ENCODE data around the gene IFT122. TPM values are rescaled to one million over a fixed set of nuclear protein-coding genes. Genes with fewer than 3 reads are reported as not detected.

Gene IFT122
- polyA plus RNA-seq, 1 donor from 2014 or later = 4.5 TPM

GRCh38 chr3:129556358-129556695 lies 116.3 kb downstream of the IFT122 start:
- peaks cover 3% of the 10 kb centered on the region for H3K36me3 Mint-ChIP-seq
- H3K27me3 Mint-ChIP-seq = peaks cover 11% of the 10 kb centered on the region
- H3K27ac Mint-ChIP-seq = no peak overlapping the region
- H3K9me3 Mint-ChIP-seq = no peaks in the 10 kb centered on the region
- peaks cover 0 to 13% (median 5%) of the 10 kb centered on the region in 3 donors for H3K4me1 Mint-ChIP-seq
- H3K4me3 Mint-ChIP-seq = peak overlapping the region in 1 of 4 donors; percentile 63

DNA sequence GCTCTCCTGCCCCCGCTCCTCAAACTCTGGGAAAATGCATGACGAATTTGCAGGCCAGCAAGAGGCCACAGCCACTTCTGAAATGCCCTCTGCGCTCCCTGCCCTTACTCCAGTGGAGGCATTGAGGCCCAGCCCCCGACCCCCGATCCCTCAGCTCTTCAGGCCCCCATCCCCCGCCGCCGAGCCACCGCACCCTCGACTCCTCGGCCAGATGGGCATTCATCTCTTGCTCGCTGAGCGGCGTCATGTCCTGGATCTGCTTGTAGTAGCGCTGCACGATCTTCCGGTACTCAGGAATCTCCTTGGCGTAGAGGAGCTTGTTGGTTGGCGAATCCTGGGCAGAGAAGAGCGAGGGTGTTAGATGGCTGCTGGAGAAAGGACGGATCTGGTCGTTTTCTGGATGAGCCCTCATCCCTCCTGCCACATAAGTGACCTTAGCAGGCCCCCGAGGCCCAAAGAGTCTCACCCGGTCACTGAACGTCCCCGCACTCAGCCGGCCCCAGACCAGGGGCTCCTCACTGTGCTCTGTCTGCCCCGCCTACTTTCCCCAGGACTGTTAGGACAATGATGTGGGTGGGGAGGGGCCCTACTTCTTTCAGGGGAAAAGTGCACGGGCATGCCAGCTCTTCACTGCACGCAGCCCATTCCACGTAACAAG lies 117.0 kb downstream of the IFT122 start:
- H3K4me1 Mint-ChIP-seq = peaks cover 0 to 13% (median 5%) of the 10 kb centered on the region in 3 donors
- peaks cover 11% of the 10 kb centered on the region for H3K27me3 Mint-ChIP-seq
- H3K9me3 Mint-ChIP-seq = no peaks in the 10 kb centered on the region
- no peak overlapping the region for H3K27ac Mint-ChIP-seq
- no peak overlapping the region for H3K4me3 Mint-ChIP-seq
- peaks cover 3% of the 10 kb centered on the region for H3K36me3 Mint-ChIP-seq

DNA sequence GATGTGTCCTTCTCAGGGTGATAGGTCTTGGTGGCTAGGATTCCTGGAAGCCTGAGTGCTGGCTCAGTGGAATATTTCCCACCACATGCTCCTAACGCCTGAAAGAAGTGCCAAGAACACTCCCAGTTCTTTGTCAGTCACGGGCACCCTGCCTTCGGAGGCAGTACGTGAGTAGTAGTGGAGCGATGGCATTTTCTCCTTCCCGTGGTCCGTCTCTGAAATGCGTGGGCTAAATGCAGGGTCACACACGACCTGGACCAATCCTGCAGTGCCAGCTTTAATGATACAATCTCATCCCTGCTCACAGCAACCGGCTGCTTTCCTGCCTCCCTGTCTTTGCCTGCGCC lies 117.5 kb downstream of the IFT122 start:
- H3K4me1 Mint-ChIP-seq = peaks cover 0 to 13% (median 5%) of the 10 kb centered on the region in 3 donors
- H3K9me3 Mint-ChIP-seq = no peaks in the 10 kb centered on the region
- H3K27ac Mint-ChIP-seq = no peak overlapping the region
- H3K36me3 Mint-ChIP-seq = peaks cover 3% of the 10 kb centered on the region
- H3K27me3 Mint-ChIP-seq = peaks cover 11% of the 10 kb centered on the region
- H3K4me3 Mint-ChIP-seq = no peak overlapping the region

- Mint-ChIP-seq H3K4me3 (peak overlapping the region in 1 of 4 donors; percentile 60), H3K4me1 (peaks cover 0 to 13% (median 5%) of the 10 kb centered on the region in 3 donors), H3K36me3 (peaks cover under 1% of the 10 kb centered on the region), H3K27ac (peak overlapping the region in 1 of 3 donors; percentile 36), H3K9me3 (no peaks in the 10 kb centered on the region), H3K27me3 (peaks cover 11% of the 10 kb centered on the region)
These were observed 118.2 kb downstream of the IFT122 start for GRCh38 chr3:129558081-129558771.

- Mint-ChIP-seq H3K9me3 (no peaks in the 10 kb centered on the region), H3K4me1 (peaks cover 0 to 8% (median 5%) of the 10 kb centered on the region in 3 donors), H3K4me3 (peak overlapping the region in 1 of 4 donors; percentile 60), H3K27me3 (peaks cover 11% of the 10 kb centered on the region), H3K27ac (no peak overlapping the region), H3K36me3 (peaks cover 2% of the 10 kb centered on the region)
These were observed 118.9 kb downstream of the IFT122 start for GRCh38 chr3:129558772-129559564.

- H3K4me3 Mint-ChIP-seq = no peak overlapping the region
- peaks cover 0 to 4% (median 2%) of the 10 kb centered on the region in 3 donors for H3K4me1 Mint-ChIP-seq
- no peak overlapping the region for H3K27ac Mint-ChIP-seq
- peaks cover 2% of the 10 kb centered on the region for H3K36me3 Mint-ChIP-seq
- no peaks in the 10 kb centered on the region for H3K9me3 Mint-ChIP-seq
- peaks cover 9% of the 10 kb centered on the region for H3K27me3 Mint-ChIP-seq
These were observed 119.6 kb downstream of the IFT122 start for GRCh38 chr3:129559565-129560079.

- peaks cover 9% of the 10 kb centered on the region for H3K27me3 Mint-ChIP-seq
- no peak overlapping the region for H3K4me3 Mint-ChIP-seq
- H3K36me3 Mint-ChIP-seq = peaks cover 2% of the 10 kb centered on the region
- H3K27ac Mint-ChIP-seq = peak overlapping the region in 1 of 3 donors; percentile 76
- peaks cover 0 to 4% (median 2%) of the 10 kb centered on the region in 3 donors for H3K4me1 Mint-ChIP-seq
- H3K9me3 Mint-ChIP-seq = no peaks in the 10 kb centered on the region
These were observed 120.3 kb downstream of the IFT122 start for GRCh38 chr3:129560269-129560787.

- peak overlapping the region in 1 of 3 donors; percentile 76 for H3K27ac Mint-ChIP-seq
- no peak overlapping the region for H3K4me3 Mint-ChIP-seq
- peaks cover 2% of the 10 kb centered on the region for H3K36me3 Mint-ChIP-seq
- peaks cover 9% of the 10 kb centered on the region for H3K27me3 Mint-ChIP-seq
- H3K4me1 Mint-ChIP-seq = peaks cover 0 to 4% (median 2%) of the 10 kb centered on the region in 3 donors
- H3K9me3 Mint-ChIP-seq = no peaks in the 10 kb centered on the region
These were observed 121.0 kb downstream of the IFT122 start for GRCh38 chr3:129560911-129561594.

DNA sequence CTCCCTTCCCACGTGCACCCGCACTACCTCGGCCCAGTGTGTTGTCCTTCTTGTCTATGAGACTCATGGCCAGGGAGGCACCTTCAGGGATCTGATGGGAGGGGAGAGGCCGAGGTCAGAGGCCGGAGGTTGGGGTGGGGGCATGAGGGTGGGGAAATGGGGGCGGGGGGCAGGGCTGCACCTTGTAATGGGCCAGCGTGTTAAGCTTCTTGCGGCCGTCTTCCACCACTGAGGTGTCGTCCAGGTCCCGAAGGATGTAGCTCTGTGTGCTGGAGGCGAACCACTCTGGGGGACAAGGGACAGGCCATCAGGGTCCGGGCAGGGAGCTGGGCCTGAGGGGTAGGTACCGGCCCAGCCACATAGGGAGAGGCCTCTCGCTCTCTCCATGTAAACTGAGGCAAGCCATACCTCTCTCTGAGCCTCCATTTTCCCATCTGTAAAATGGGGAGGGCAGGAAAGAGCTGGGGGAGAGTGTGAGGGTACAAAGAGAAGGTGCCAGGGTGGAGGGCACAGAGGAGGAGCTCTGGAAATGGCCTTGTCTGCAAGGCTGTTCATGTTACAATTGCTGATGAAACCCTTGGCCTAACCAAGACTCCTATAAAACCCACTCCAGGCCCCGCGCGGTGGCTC lies 121.7 kb downstream of the IFT122 start:
- Mint-ChIP-seq H3K9me3 (no peaks in the 10 kb centered on the region), H3K36me3 (peaks cover 2% of the 10 kb centered on the region), H3K4me1 (peaks cover 0 to 4% (median 2%) of the 10 kb centered on the region in 3 donors), H3K27me3 (peaks cover 9% of the 10 kb centered on the region), H3K27ac (no peak overlapping the region), H3K4me3 (no peak overlapping the region)

GRCh38 chr3:129562803-129563202 lies 122.8 kb downstream of the IFT122 start:
- H3K27ac Mint-ChIP-seq = no peak overlapping the region
- H3K4me3 Mint-ChIP-seq = no peak overlapping the region
- peaks cover 6% of the 10 kb centered on the region for H3K27me3 Mint-ChIP-seq
- H3K4me1 Mint-ChIP-seq = peaks cover 0 to 4% (median 2%) of the 10 kb centered on the region in 3 donors
- peaks cover 2% of the 10 kb centered on the region for H3K36me3 Mint-ChIP-seq
- H3K9me3 Mint-ChIP-seq = no peaks in the 10 kb centered on the region

- Mint-ChIP-seq H3K36me3 (peaks cover 2% of the 10 kb centered on the region), H3K27me3 (peaks cover 1% of the 10 kb centered on the region), H3K4me1 (peaks cover 0 to 4% (median 2%) of the 10 kb centered on the region in 3 donors), H3K4me3 (no peak overlapping the region), H3K9me3 (no peaks in the 10 kb centered on the region), H3K27ac (peak overlapping the region in 1 of 3 donors; percentile 71)
These were observed 123.3 kb downstream of the IFT122 start for GRCh38 chr3:129563332-129563731.

- H3K4me3 Mint-ChIP-seq = no peak overlapping the region
- H3K27ac Mint-ChIP-seq = peak overlapping the region in 1 of 3 donors; percentile 71
- peaks cover 0 to 4% (median 2%) of the 10 kb centered on the region in 3 donors for H3K4me1 Mint-ChIP-seq
- no peaks in the 10 kb centered on the region for H3K9me3 Mint-ChIP-seq
- peaks cover 2% of the 10 kb centered on the region for H3K36me3 Mint-ChIP-seq
- peaks cover 1% of the 10 kb centered on the region for H3K27me3 Mint-ChIP-seq
These were observed 124.0 kb downstream of the IFT122 start for GRCh38 chr3:129563850-129564535.

DNA sequence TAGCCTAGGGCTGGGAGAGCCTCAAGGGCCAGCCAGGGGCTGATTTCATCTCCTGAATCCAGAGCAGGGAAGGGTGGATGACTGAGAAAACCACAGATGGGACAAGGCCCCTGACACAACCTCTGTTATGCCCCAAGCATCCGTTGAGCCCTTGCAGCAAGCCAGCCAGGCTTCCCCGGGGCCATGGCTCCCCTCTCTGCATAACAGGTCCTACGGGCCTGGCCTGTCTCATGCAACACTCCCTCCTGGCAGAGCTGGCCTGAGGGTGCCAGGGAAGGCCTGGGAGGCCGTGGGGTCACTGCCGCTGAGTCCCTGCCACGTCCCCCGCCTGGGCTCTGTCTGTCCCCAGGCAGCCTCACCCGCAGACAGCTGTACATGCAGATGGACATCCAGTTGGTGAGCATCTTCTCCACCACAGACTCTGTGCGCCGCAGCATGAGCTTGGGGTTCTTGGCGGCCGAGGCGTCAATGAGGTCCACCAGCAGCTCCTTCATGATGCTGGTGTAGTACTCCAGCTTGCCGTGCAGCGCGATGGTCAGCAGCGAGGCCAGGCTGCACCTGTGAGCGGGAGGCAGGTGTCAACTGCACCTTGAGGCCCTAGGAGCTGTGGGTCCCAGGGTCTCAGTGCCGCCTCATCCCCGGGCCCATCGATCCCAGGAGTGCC lies 125.1 kb downstream of the IFT122 start:
- Mint-ChIP-seq H3K4me1 (peaks cover 0 to 4% (median 2%) of the 10 kb centered on the region in 3 donors), H3K4me3 (no peak overlapping the region), H3K27me3 (no peaks in the 10 kb centered on the region), H3K36me3 (peaks cover 2% of the 10 kb centered on the region), H3K27ac (no peak overlapping the region), H3K9me3 (no peaks in the 10 kb centered on the region)

Measured in IgD-negative memory B cell (primary cell).